ENCODE data around the gene JAK2. TPM values are rescaled to one million over a fixed set of nuclear protein-coding genes. Genes with fewer than 3 reads are reported as not detected.
A peak's percentile ranks its signal among the peaks of the same experiment; 100 is the strongest.

The JAK2 gene
- total and polyA plus RNA-seq, 10 of the 15 experiments (the other 5 are each of a cell fraction or from before 2014, with no cell fraction given) = 4.1 to 22.9 (median 13.7) TPM

- ATAC-seq (no peak), DNase-seq (ENCODE audit: low read depth, low spot score) (no peak), FAIRE-seq (peak; percentile 61)
- in situ Hi-C loops (cut with MboI) = no loop called here
- 75% methylated on average over 4 of the region's 4 CpGs for WGBS (ENCODE audit: insufficient coverage, insufficient replicate concordance, low lambda C conversion rate, missing lambda C conversion rate)
- TF ChIP-seq ZNF217 (IDR thresholded peaks at IDR 0.05) = no peak
- no peak for TF ChIP-seq SREBF1 (IDR thresholded peaks at IDR 0.05; ENCODE audit: low read length)
- no peak for TF ChIP-seq ZBED1 (IDR thresholded peaks at IDR 0.05; ENCODE audit: borderline replicate concordance)
- no peak for TF ChIP-seq PBX3 (IDR thresholded peaks at IDR 0.05; ENCODE audit: insufficient replicate concordance, low read depth, low read length)
- Histone ChIP-seq H3K27me3 (replicated peaks in 1 of 2; ENCODE audit: control insufficient read depth in 2 of 2, insufficient read depth in 2 of 2, low read length in 1 of 2) (no peaks in the 10 kb centered on the region), H3K4me3 (no peak overlapping the region), H3K9ac (ENCODE audit: control insufficient read depth, insufficient read depth, low read length) (no peak overlapping the region), H3K9me3 (replicated peaks; ENCODE audit: control insufficient read depth, insufficient read depth, low read length) (no peaks in the 10 kb centered on the region; the same call in 1 of the 3 replicates), H4K20me1 (ENCODE audit: control insufficient read depth, insufficient read depth) (no peaks in the 10 kb centered on the region), H3K27ac (ENCODE audit: control insufficient read depth, insufficient read depth) (no peak overlapping the region), H3K36me3 (ENCODE audit: control insufficient read depth in 2 of 2, insufficient read depth in 2 of 2, low read length in 1 of 2) (peaks cover 12 to 13% of the 10 kb centered on the region in 2 experiments), H2AFZ (ENCODE audit: control insufficient read depth, low read depth, low read length) (no peak overlapping the region), H3K79me2 (ENCODE audit: control insufficient read depth, insufficient read depth, low read length) (no peaks in the 10 kb centered on the region), H3K4me2 (ENCODE audit: control insufficient read depth, insufficient read depth) (no peak overlapping the region), H3K4me1 (ENCODE audit: control insufficient read depth, insufficient read depth, low read length) (no peaks in the 10 kb centered on the region)
- SMC1A ChIA-PET (ENCODE audit: uncharacterized antibody, unreplicated experiment) = interaction anchor here (0.7 to 1.1 kb wide), 2 partner anchors 13 to 398 kb away, joined by 3 to 5 read pairs; no protein-coding TSS in a partner anchor
- POLR2A ChIA-PET = no interaction called here
- RAD21 ChIA-PET (ENCODE audit: unreplicated experiment) = no interaction called here
- no TSS peak for BruUV-seq (replicated peaks)
- intact Hi-C loops (cut with micrococcal nuclease; ENCODE audit: unreplicated experiment) = no loop called here
- CTCF ChIA-PET = interaction anchor here (1.5 kb wide), 2 partner anchors 277 to 285 kb away, joined by 4 to 5 read pairs; no protein-coding TSS in a partner anchor
Measured at GRCh38 chr9:5044160-5044559, 59.1 kb downstream of the JAK2 start.

GRCh38 chr9:5052838-5053237 lies 67.8 kb downstream of the JAK2 start:
- 100% methylated on average over 1 of the region's 1 CpG for WGBS (ENCODE audit: insufficient coverage, insufficient replicate concordance, low lambda C conversion rate, missing lambda C conversion rate)
- no peak for DNase-seq (ENCODE audit: low read depth, low spot score)
- Histone ChIP-seq H4K20me1 (ENCODE audit: control insufficient read depth, insufficient read depth) (no peaks in the 10 kb centered on the region), H3K27ac (ENCODE audit: control insufficient read depth, insufficient read depth) (no peak overlapping the region), H2AFZ (ENCODE audit: control insufficient read depth, low read depth, low read length) (no peak overlapping the region), H3K36me3 (ENCODE audit: control insufficient read depth in 2 of 2, insufficient read depth in 2 of 2, low read length in 1 of 2) (peaks cover 0 to 6% of the 10 kb centered on the region in 2 experiments; a peak in 2 of 4 replicates), H3K9ac (ENCODE audit: control insufficient read depth, insufficient read depth, low read length) (no peak overlapping the region), H3K4me1 (ENCODE audit: control insufficient read depth, insufficient read depth, low read length) (no peaks in the 10 kb centered on the region), H3K4me3 (no peak overlapping the region), H3K4me2 (ENCODE audit: control insufficient read depth, insufficient read depth) (no peak overlapping the region), H3K27me3 (replicated peaks in 1 of 2; ENCODE audit: control insufficient read depth in 2 of 2, insufficient read depth in 2 of 2, low read length in 1 of 2) (no peaks in the 10 kb centered on the region), H3K79me2 (ENCODE audit: control insufficient read depth, insufficient read depth, low read length) (no peaks in the 10 kb centered on the region), H3K9me3 (replicated peaks; ENCODE audit: control insufficient read depth, insufficient read depth, low read length) (no peaks in the 10 kb centered on the region)
- ATAC-seq = no peak
- ChIA-PET RAD21 (ENCODE audit: unreplicated experiment) (no interaction called here), SMC1A (ENCODE audit: uncharacterized antibody, unreplicated experiment) (no interaction called here), POLR2A (no interaction called here), CTCF (no interaction called here)
- no TSS peak for BruUV-seq (replicated peaks)
- in situ Hi-C loops (cut with MboI) (no loop called here), intact Hi-C loops (cut with micrococcal nuclease; ENCODE audit: unreplicated experiment) (no loop called here)
- FAIRE-seq = no peak
- no peak for TF ChIP-seq SUZ12 (IDR thresholded peaks at IDR 0.05; ENCODE audit: unreplicated experiment)
- no peak for TF ChIP-seq SMAD5 (IDR thresholded peaks at IDR 0.05; ENCODE audit: low read depth)
- TF ChIP-seq SMARCA5 (IDR thresholded peaks at IDR 0.05) = no peak
- no peak for TF ChIP-seq WRNIP1 (IDR thresholded peaks at IDR 0.05; ENCODE audit: borderline replicate concordance, low read depth, low read length)
- no peak for TF ChIP-seq NFIC (IDR thresholded peaks at IDR 0.05; ENCODE audit: low read depth, low read length)
- no peak for TF ChIP-seq NR2C1 (IDR thresholded peaks at IDR 0.05)
- no peak for TF ChIP-seq SIN3A (IDR thresholded peaks at IDR 0.05; ENCODE audit: low read depth, low read length)
- TF ChIP-seq FOXM1 (IDR thresholded peaks at IDR 0.05; ENCODE audit: low read depth, low read length) = no peak
- no peak for TF ChIP-seq EED (IDR thresholded peaks at IDR 0.05; ENCODE audit: low read depth)
- TF ChIP-seq ZNF384 (IDR thresholded peaks at IDR 0.05; ENCODE audit: borderline replicate concordance, low read depth, low read length) = no peak
- no peak for TF ChIP-seq PKNOX1 (IDR thresholded peaks at IDR 0.05)
- no peak for TF ChIP-seq NBN (IDR thresholded peaks at IDR 0.05)
- no peak for TF ChIP-seq ZZZ3 (IDR thresholded peaks at IDR 0.05; ENCODE audit: control insufficient read depth, insufficient read length, low read depth)
- no peak for TF ChIP-seq PML (IDR thresholded peaks at IDR 0.05; ENCODE audit: low read length)
- TF ChIP-seq TCF3 (IDR thresholded peaks at IDR 0.05; ENCODE audit: borderline replicate concordance, insufficient read depth, low read depth, low read length) = no peak
